MG63 (cell line): Measurements from ENCODE around the gene CORO2B. TPM values are rescaled to one million over a fixed set of nuclear protein-coding genes. Genes with fewer than 3 reads are reported as not detected.
"Not testable (repeated sequence)": the region's sequence is repeated elsewhere in the genome, so short reads cannot be mapped to it uniquely, and the experiment has no call there.

Experiments
- DNase-seq: peaks from one replicate; pipeline ENCODE4 v3.0.0-alpha.2; 2020
- H3K27me3 ChIP-seq: fragments of 250-450 bp; sonication (Bioruptor Pico); 2 replicates; pipeline ENCODE4 v1.5.1; 2020; ENCODE audit warnings: mild to moderate bottlenecking, moderate library complexity
- H3K36me3 ChIP-seq: fragments of 250-450 bp; sonication (Bioruptor Pico); 2 replicates; pipeline ENCODE4 v1.5.1; 2020; ENCODE audit warnings: mild to moderate bottlenecking, moderate library complexity
- H3K4me3 ChIP-seq: fragments of 250-450 bp; sonication (Bioruptor Pico); 2 replicates; pipeline ENCODE4 v1.5.1; 2020; ENCODE audit warnings: mild to moderate bottlenecking, moderate library complexity
- H3K9me3 ChIP-seq: fragments of 250-450 bp; sonication (Bioruptor Pico); 2 replicates; pipeline ENCODE4 v1.5.1; 2020; ENCODE audit warnings: mild to moderate bottlenecking, moderate library complexity
- total RNA-seq: library from RNA; depleted of rRNA; stranded (reverse); fragments of >200 nt; shearing (Covaris generic); gene quantifications from 2 replicates; pipeline ENCODE4 v1.2.3, GENCODE V29; 2014; ENCODE audit warnings: low replicate concordance

CORO2B gene
- total RNA-seq, 1 experiment from 2014 or later, result 7.1 TPM

- DNase-seq, result no peak
- Histone ChIP-seq H3K4me3 (no peak overlapping the region), H3K36me3 (no peaks in the 10 kb centered on the region), H3K27me3 (no peaks in the 10 kb centered on the region), H3K9me3 (no peaks in the 10 kb centered on the region)
Observed at GRCh38 chr15:68739390-68740080, 160.7 kb downstream of the CORO2B start.

- DNase-seq, result no peak
- Histone ChIP-seq H3K9me3 (no peaks in the 10 kb centered on the region), H3K36me3 (no peaks in the 10 kb centered on the region), H3K27me3 (no peaks in the 10 kb centered on the region), H3K4me3 (no peak overlapping the region)
Observed at GRCh38 chr15:68743256-68743655, 164.5 kb downstream of the CORO2B start.

GRCh38 chr15:68749365-68749764, 170.6 kb downstream of the CORO2B start:
- Histone ChIP-seq H3K9me3 (no peaks in the 10 kb centered on the region), H3K4me3 (no peak overlapping the region)
- no peak for DNase-seq

GRCh38 chr15:68749793-68750192, 171.0 kb downstream of the CORO2B start:
- H3K36me3 ChIP-seq, result no peaks in the 10 kb centered on the region
- no peak overlapping the region for H3K4me3 ChIP-seq
- H3K9me3 ChIP-seq, result no peaks in the 10 kb centered on the region
- DNase-seq, result no peak
- H3K27me3 ChIP-seq, result no peaks in the 10 kb centered on the region

More at GRCh38 chr15:68749365-68749764, 170.6 kb downstream of the CORO2B start:
- no peaks in the 10 kb centered on the region for H3K36me3 ChIP-seq
- H3K27me3 ChIP-seq, result no peaks in the 10 kb centered on the region

GRCh38 chr15:68751622-68752021, 172.8 kb downstream of the CORO2B start:
- no peak for DNase-seq
- H3K4me3 ChIP-seq, result no peak overlapping the region
- no peaks in the 10 kb centered on the region for H3K27me3 ChIP-seq
- H3K9me3 ChIP-seq, result no peaks in the 10 kb centered on the region
- no peaks in the 10 kb centered on the region for H3K36me3 ChIP-seq

- no peaks in the 10 kb centered on the region for H3K9me3 ChIP-seq
- no peaks in the 10 kb centered on the region for H3K27me3 ChIP-seq
- no peak for DNase-seq
- no peak overlapping the region for H3K4me3 ChIP-seq
- no peaks in the 10 kb centered on the region for H3K36me3 ChIP-seq
Observed at GRCh38 chr15:68755731-68756130, 176.9 kb downstream of the CORO2B start.

GRCh38 chr15:68759982-68760579, 181.3 kb downstream of the CORO2B start:
- H3K4me3 ChIP-seq, H3K27me3 ChIP-seq, H3K9me3 ChIP-seq, DNase-seq, H3K36me3 ChIP-seq: not testable (repeated sequence)

- H3K27me3 ChIP-seq, result no peaks in the 10 kb centered on the region
- DNase-seq, result peak; percentile 24
- H3K9me3 ChIP-seq, result no peaks in the 10 kb centered on the region
- H3K36me3 ChIP-seq, result no peaks in the 10 kb centered on the region
- no peak overlapping the region for H3K4me3 ChIP-seq
Observed at GRCh38 chr15:68763063-68763462, 184.3 kb downstream of the CORO2B start.

GRCh38 chr15:68764090-68764489, 185.3 kb downstream of the CORO2B start:
- Histone ChIP-seq H3K4me3 (no peak overlapping the region), H3K9me3 (no peaks in the 10 kb centered on the region), H3K27me3 (no peaks in the 10 kb centered on the region), H3K36me3 (no peaks in the 10 kb centered on the region)
- peak; percentile 64 for DNase-seq

- Histone ChIP-seq H3K27me3 (no peaks in the 10 kb centered on the region), H3K4me3 (no peak overlapping the region), H3K9me3 (no peaks in the 10 kb centered on the region), H3K36me3 (no peaks in the 10 kb centered on the region)
- no peak for DNase-seq
Observed at GRCh38 chr15:68765602-68766368, 187.0 kb downstream of the CORO2B start.

- Histone ChIP-seq H3K36me3 (no peaks in the 10 kb centered on the region), H3K4me3 (no peak overlapping the region), H3K9me3 (no peaks in the 10 kb centered on the region), H3K27me3 (no peaks in the 10 kb centered on the region)
- no peak for DNase-seq
Observed at GRCh38 chr15:68767833-68768232, 189.0 kb downstream of the CORO2B start.

- no peak overlapping the region for H3K4me3 ChIP-seq
- no peaks in the 10 kb centered on the region for H3K9me3 ChIP-seq
- peak; percentile 45 for DNase-seq
- H3K27me3 ChIP-seq, result no peaks in the 10 kb centered on the region
- no peaks in the 10 kb centered on the region for H3K36me3 ChIP-seq
Observed at GRCh38 chr15:68768321-68768720, 189.5 kb downstream of the CORO2B start.

- H3K9me3 ChIP-seq, result no peaks in the 10 kb centered on the region
- H3K27me3 ChIP-seq, result no peaks in the 10 kb centered on the region
- H3K36me3 ChIP-seq, result no peaks in the 10 kb centered on the region
- H3K4me3 ChIP-seq, result no peak overlapping the region
- no peak for DNase-seq
Observed at GRCh38 chr15:68769702-68770101, 190.9 kb downstream of the CORO2B start.

- no peaks in the 10 kb centered on the region for H3K9me3 ChIP-seq
- no peak for DNase-seq
- H3K36me3 ChIP-seq, result no peaks in the 10 kb centered on the region
- no peak overlapping the region for H3K4me3 ChIP-seq
- no peaks in the 10 kb centered on the region for H3K27me3 ChIP-seq
Observed at GRCh38 chr15:68770216-68770615, 191.4 kb downstream of the CORO2B start.

GRCh38 chr15:68773036-68773435, 194.2 kb downstream of the CORO2B start:
- H3K36me3 ChIP-seq, result peaks cover 17% of the 10 kb centered on the region
- H3K27me3 ChIP-seq, result no peaks in the 10 kb centered on the region
- no peak overlapping the region for H3K4me3 ChIP-seq
- no peak for DNase-seq
- no peaks in the 10 kb centered on the region for H3K9me3 ChIP-seq

- no peaks in the 10 kb centered on the region for H3K27me3 ChIP-seq
- H3K36me3 ChIP-seq, result peaks cover 24% of the 10 kb centered on the region
- no peaks in the 10 kb centered on the region for H3K9me3 ChIP-seq
- DNase-seq, result no peak
- H3K4me3 ChIP-seq, result no peak overlapping the region
Observed at GRCh38 chr15:68774120-68774519, 195.3 kb downstream of the CORO2B start.

GRCh38 chr15:68774521-68775235, 195.9 kb downstream of the CORO2B start:
- Histone ChIP-seq H3K9me3 (no peaks in the 10 kb centered on the region), H3K4me3 (no peak overlapping the region), H3K27me3 (no peaks in the 10 kb centered on the region), H3K36me3 (peaks cover 29% of the 10 kb centered on the region)
- peak; percentile 45 for DNase-seq
